Mammary epithelial cell (primary cell): ENCODE measurements around the gene PIK3C2G.

Experiments used
- CTCF ChIP-seq, 2 donors: IDR thresholded peaks in 1 of 2; conservative IDR thresholded peaks in 1 of 2; 2 replicates each; pipeline ENCODE4 v1.5.1; 2011 to 2012; ENCODE audit warnings: inconsistent platforms in 2 of 2, low read length in 2 of 2, mild to moderate bottlenecking in 2 of 2, control low read depth in 1 of 2, low read depth in 1 of 2; ENCODE audit not compliant: insufficient read depth in 1 of 2; ENCODE audit errors: extremely low read depth in 1 of 2
- EZH2 ChIP-seq: IDR thresholded peaks from 2 replicates; pipeline ENCODE4 v1.6.1; 2012; ENCODE audit warnings: low read length, inconsistent platforms, borderline replicate concordance

GRCh38 chr12:18643681-18644080 lies 382.4 kb downstream of the PIK3C2G start:
- no peak for TF ChIP-seq CTCF (conservative IDR thresholded peaks at IDR 0.05 in 1 of 2, IDR thresholded peaks at IDR 0.05 in 1 of 2; ENCODE audit: extremely low read depth in 1 of 2, insufficient read depth in 1 of 2, low read depth in 1 of 2, low read length in 2 of 2)
- TF ChIP-seq EZH2: no peak
